ENCODE results near the gene MINDY4. TPM values are rescaled to one million over a fixed set of nuclear protein-coding genes. Genes with fewer than 3 reads are reported as not detected.

The MINDY4 gene
- total RNA-seq, 6 experiments from 2014 or later: 2.3 to 3.3 (median 2.6) TPM

- no peak overlapping the region; the same call in 1 of the 2 replicates for H3K27ac Mint-ChIP-seq
- TF ChIP-seq, protein P1, sequence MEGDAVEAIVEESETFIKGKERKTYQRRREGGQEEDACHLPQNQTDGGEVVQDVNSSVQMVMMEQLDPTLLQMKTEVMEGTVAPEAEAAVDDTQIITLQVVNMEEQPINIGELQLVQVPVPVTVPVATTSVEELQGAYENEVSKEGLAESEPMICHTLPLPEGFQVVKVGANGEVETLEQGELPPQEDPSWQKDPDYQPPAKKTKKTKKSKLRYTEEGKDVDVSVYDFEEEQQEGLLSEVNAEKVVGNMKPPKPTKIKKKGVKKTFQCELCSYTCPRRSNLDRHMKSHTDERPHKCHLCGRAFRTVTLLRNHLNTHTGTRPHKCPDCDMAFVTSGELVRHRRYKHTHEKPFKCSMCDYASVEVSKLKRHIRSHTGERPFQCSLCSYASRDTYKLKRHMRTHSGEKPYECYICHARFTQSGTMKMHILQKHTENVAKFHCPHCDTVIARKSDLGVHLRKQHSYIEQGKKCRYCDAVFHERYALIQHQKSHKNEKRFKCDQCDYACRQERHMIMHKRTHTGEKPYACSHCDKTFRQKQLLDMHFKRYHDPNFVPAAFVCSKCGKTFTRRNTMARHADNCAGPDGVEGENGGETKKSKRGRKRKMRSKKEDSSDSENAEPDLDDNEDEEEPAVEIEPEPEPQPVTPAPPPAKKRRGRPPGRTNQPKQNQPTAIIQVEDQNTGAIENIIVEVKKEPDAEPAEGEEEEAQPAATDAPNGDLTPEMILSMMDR (IDR thresholded peaks at IDR 0.05): no peak
- H3K4me1 Mint-ChIP-seq (ENCODE audit: low read depth): peaks cover 8% of the 10 kb centered on the region
- H3K27me3 Mint-ChIP-seq (ENCODE audit: insufficient read depth): peaks cover 1% of the 10 kb centered on the region
- H3K36me3 Mint-ChIP-seq (ENCODE audit: low read depth): no peaks in the 10 kb centered on the region
- DNase-seq: no peak
- peak overlapping the region; percentile 88 for H3K4me3 Mint-ChIP-seq
- H3K9me3 Mint-ChIP-seq: no peaks in the 10 kb centered on the region
Observed at GRCh38 chr7:30770845-30771173, 408 bp upstream of the MINDY4 start.

GRCh38 chr7:30771880-30772425, 736 bp downstream of the MINDY4 start:
- H3K9me3 Mint-ChIP-seq: no peaks in the 10 kb centered on the region
- peak overlapping the region; percentile 88 for H3K4me3 Mint-ChIP-seq
- no peaks in the 10 kb centered on the region; the same call in 1 of the 2 replicates for H3K27me3 Mint-ChIP-seq (ENCODE audit: insufficient read depth)
- TF ChIP-seq, protein P1 (IDR thresholded peaks at IDR 0.05): no peak
- no peaks in the 10 kb centered on the region for H3K36me3 Mint-ChIP-seq (ENCODE audit: low read depth)
- peaks cover 8% of the 10 kb centered on the region for H3K4me1 Mint-ChIP-seq (ENCODE audit: low read depth)
- peak overlapping the region; percentile 76 for H3K27ac Mint-ChIP-seq
- no peak for DNase-seq

- no peak overlapping the region for H3K27ac Mint-ChIP-seq
- TF ChIP-seq, protein P1 (IDR thresholded peaks at IDR 0.05): no peak
- H3K9me3 Mint-ChIP-seq: no peaks in the 10 kb centered on the region
- peaks cover 10% of the 10 kb centered on the region for H3K4me1 Mint-ChIP-seq (ENCODE audit: low read depth)
- no peaks in the 10 kb centered on the region for H3K36me3 Mint-ChIP-seq (ENCODE audit: low read depth)
- no peak for DNase-seq
- H3K27me3 Mint-ChIP-seq (ENCODE audit: insufficient read depth): no peaks in the 10 kb centered on the region; the same call in 1 of the 2 replicates
- no peak overlapping the region for H3K4me3 Mint-ChIP-seq
Observed at GRCh38 chr7:30772984-30773383, 1.8 kb downstream of the MINDY4 start.

DNA sequence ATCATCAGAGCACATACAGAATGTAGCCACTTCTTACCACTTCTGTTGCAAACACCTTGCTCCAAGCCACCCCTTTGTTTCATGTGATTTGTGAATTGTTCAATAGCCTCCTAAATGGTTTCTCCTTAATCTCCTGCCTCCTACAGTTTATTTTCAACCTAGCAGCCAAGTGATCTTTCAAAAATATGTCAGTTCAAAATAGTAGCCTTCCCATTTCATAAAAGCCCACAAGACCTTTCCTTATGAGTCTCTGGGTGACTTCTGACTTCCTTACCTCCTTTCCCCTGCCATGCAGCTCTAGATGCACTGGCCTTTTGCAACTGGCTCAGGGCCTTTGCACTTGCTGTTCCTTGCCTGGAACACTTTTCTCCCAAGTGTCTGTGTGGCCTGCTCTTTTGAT, 4.8 kb downstream of the MINDY4 start:
- Mint-ChIP-seq H3K9me3 (no peaks in the 10 kb centered on the region), H3K27me3 (ENCODE audit: insufficient read depth) (no peaks in the 10 kb centered on the region), H3K4me1 (ENCODE audit: low read depth) (peaks cover 23% of the 10 kb centered on the region), H3K4me3 (no peak overlapping the region), H3K36me3 (ENCODE audit: low read depth) (no peaks in the 10 kb centered on the region), H3K27ac (no peak overlapping the region)
- no peak for DNase-seq
- TF ChIP-seq, protein P1 (IDR thresholded peaks at IDR 0.05): no peak

GRCh38 chr7:30776971-30777370, 5.8 kb downstream of the MINDY4 start:
- TF ChIP-seq, protein P1 (IDR thresholded peaks at IDR 0.05): no peak
- H3K4me3 Mint-ChIP-seq: no peak overlapping the region
- H3K27ac Mint-ChIP-seq: no peak overlapping the region
- no peak for DNase-seq
- no peaks in the 10 kb centered on the region for H3K9me3 Mint-ChIP-seq
- H3K27me3 Mint-ChIP-seq (ENCODE audit: insufficient read depth): no peaks in the 10 kb centered on the region
- no peaks in the 10 kb centered on the region for H3K36me3 Mint-ChIP-seq (ENCODE audit: low read depth)
- peaks cover 22% of the 10 kb centered on the region for H3K4me1 Mint-ChIP-seq (ENCODE audit: low read depth)

Measured in HFFc6 (cell line).